NCI-H128 (cell line): ENCODE data around the gene ARHGEF5.

Experiments used
- DNase-seq: peaks from one replicate; lab custom pipeline; 2025; ENCODE audit not compliant: unreplicated experiment; lab: John Stamatoyannopoulos, UW

Gene ARHGEF5

DNA sequence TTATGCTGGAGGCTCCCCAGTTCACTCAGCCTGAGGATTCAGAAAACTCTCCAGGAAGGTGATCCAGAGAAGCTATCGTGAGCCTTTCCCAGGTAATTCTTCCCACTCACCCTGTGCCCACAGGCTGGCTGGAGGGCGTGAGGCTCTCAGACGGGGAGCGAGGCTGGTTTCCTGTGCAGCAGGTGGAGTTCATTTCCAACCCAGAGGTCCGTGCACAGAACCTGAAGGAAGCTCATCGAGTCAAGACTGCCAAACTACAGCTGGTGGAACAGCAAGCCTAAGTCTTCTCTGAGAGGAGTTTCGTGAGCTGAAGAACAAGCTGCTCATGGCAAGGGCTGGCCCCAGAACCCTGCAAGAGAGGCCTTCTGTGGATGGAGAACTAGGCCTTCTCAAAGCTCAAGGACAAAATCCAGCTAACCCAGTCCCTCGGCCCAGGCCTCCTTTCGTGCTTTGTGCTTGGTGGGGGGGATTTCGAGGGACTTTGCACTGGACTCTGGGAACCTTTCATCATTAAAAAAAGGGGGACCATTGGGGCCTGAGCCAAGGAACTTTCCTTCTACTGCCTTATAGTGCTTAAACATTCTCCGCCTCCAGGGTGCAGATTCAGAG is 24.7 kb downstream of the ARHGEF5 start:
- DNase-seq: no peak

DNA sequence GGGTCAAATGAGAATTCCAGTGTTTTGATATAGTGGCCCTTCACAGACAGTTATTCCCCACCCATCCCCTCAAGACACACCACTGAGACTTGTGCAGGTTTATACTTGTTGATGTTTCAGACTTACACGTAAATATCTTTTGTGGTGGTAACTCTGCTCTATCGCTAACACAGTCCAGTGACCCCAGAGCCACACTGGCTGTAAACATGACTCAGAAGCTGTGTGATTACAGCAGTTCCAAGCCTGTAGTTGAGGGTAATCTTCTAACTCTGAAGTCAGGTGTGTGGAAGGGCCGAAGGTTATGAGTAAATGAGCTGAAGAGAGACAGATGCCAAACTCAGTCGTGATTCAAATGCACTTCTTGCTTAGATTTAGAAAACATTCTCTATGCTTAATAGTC is 28.9 kb downstream of the ARHGEF5 start:
- no peak for DNase-seq

DNA sequence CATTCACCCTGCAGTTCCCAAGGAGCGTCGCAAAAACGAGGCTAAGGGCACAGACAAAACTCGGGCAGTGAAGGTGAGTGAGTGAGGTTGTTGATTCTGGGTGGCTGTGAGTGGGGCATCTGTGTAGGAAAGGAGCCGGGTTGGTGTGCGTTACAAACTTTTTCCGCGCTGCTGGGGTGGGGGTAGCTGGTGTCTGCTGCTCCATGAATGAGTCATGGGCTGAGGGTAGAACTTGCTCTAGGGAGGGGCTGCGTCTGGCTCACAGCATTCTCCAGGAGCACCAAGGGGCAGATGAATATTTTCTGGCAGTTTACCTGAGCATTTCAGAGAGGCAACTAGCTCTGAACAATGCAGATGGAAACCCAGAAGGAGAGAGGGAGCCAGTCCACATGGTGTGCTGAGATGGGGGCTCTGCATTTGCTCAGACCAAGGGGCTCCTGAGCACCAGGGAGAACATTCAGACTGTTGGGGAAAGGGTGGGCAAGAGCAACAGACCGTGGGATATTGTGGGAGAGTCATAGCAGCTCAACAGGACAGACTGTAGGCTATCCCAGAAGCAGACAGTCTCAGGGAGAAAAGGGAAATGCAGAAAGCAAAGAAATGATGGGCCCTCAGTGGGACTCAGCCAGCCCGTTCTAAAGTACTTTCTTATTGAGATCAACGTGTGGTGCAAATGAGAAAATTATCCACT is 29.5 kb downstream of the ARHGEF5 start:
- DNase-seq: no peak

DNA sequence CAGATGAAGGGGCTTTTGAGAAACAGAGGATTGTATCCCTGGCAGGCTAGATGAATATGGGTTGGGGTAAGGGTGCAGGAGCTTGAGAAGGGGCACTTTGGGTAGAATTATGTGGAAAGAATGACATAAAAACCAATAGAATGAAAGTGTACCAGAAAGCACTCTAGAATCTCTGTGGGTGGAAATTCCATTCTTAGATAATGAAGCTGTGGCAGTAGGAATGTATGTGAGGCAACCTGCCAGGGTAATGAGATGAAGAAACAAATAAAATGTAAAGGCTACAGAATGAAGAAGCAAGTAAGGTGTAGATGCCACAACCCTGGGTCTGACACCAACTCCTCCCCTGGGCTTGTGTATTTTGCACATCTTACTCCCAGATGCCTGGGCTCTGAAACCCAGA is 31.5 kb downstream of the ARHGEF5 start:
- no peak for DNase-seq

DNA sequence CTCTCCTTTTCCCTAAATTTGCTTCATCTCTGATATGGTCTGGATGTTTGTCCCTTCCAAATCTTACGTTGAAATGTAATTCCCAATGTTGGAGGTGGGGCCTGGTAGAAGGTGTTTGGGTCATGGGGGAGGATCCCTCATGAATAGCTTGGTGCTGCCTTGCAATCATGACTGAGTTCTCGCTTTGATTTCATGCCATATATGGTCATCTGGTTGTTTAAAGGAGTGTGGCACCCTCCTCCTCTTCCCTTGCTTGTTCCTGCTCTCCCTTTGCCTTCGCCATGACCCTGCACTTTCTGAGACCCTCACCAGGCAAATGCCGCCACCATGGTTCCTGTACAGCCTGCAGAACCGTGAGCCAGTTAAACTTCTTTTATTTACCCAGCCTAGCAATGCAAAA is 33.7 kb downstream of the ARHGEF5 start:
- no peak for DNase-seq

DNA sequence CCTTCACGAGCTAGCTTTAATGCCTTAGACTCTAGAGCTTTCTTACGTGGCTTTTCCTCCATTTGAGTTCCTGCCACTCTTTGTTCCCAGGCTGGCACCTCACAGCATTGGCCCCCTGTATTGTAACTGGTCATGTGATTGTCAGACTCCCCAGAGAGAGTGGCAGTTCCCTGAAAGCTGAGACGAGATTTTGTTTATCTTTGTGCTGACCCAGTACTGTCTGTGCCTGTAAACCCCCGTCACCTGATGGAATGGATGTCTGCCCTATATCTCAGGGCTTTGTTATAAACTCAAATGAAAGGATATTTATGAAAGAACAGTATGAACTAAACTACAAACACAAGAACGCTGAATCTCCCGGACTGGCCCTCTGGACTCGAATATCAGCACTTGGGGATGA is 35.3 kb downstream of the ARHGEF5 start:
- DNase-seq: no peak

DNA sequence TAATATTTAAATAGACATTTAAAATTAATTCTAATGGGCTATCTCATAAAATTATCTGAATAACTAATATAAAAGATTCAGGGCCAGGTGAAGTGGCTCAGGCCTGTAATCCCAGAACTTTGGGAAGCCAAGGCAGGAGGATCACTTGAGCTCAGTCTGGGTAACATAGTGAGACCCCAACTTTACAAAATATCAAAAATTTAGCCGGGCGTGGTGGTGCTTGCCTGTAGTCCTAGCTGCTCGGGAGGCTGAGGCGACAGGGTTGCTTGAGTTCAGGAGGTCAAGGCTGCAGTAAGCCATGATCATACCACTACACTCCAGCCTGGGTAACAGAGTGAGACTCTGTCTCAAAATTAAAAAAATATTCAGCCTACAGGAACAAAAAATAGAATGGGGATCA is 35.8 kb downstream of the ARHGEF5 start:
- no peak for DNase-seq

DNA sequence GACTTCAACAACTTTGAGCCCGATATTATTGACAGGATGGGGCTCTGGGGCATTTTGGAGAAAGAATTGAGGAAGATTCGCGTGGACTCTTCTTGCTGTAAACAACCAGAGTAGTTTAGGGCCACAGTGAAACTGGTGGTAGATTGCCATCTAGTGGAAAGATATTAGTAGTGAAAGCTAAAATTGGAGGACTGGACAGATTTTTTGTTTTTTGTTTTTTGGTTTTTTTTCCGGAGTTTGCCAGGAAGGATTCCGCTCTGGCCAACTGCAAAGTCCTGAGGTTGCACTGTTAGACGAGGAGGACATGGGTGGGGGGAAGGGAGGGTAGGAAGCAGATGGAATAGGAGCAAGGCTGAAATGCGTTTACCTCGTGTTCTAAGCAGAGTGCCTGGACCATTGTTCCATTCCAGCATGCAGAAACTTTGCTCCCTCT is 36.6 kb downstream of the ARHGEF5 start:
- DNase-seq: no peak

DNA sequence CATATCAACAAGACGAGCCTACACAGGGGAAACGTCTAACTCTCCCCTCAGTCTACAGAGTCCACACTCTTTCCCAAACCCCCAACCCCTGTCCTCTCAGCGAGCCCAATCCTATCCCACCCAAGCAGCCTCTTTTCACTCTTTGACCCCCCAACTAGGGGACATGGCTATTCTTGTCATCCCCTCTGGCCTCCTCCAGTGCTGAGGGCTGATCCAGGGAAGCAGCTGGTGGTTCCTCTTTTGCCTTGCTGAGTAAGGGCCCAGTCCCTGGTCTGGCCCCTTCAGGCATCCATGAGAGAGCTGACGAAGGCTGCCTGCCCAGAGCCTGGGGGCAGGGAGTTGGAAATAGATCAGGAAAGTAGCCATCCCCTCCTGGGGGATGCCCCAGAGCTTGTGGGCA is 41.9 kb downstream of the ARHGEF5 start:
- no peak for DNase-seq

DNA sequence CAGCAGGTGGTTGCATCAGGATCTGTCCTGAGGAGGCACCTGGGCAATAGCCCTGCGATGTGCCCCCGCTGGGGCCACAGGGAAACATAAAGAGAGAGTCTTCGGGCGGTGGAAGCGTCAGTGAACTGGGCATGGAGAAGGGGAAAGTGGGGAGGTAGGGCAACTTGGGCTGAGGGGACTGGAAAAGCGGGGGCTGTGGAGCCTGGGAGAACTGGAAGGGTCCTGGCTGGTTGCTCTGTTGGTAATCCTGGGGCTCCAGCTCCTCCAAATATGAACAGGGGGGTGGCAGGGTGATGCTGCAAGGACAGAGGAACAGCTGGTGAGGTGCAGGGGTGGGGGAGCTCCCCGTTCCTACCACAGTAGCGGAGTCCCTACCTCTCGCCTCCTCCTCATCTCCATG is 43.1 kb downstream of the ARHGEF5 start:
- no peak for DNase-seq

DNA sequence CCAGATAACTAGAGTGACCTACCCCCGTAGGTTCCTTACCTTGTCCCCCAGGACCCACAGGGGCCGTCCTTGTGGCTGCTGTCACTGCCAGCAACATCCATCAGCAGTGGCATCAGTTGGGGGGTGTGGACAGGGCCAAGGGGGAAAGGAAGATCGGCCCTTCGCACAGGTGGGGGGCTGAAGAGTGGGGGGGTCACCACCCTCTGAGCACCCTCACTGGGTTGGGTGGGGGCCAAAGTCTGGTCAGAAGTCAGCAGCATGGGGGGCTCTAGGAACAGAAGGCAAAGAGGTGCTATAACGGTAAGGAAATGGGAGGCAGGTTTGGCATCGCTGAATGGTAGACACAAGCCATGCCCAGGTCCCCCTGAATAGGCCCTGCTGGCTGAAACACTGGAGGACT is 43.7 kb downstream of the ARHGEF5 start:
- no peak for DNase-seq

DNA sequence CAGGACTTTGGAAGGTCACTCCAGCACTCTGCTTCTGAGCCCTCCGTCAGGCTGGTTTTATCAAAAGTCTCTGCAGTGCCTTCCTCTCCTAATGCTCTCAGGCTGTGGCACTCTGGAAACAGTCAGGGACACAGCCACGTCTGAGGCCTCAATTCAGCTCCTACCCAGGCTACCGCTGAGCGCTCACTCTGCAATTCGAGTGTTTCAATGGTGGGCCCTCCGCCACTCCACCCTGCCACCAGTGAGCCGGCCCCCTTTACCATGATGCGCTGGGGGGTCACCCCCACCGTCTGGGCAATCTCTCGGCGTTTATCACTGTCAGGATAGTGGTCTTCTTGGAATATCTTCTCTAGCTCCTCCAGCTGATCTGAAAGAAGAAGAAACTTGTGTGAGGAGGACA is 44.7 kb downstream of the ARHGEF5 start:
- DNase-seq: no peak

DNA sequence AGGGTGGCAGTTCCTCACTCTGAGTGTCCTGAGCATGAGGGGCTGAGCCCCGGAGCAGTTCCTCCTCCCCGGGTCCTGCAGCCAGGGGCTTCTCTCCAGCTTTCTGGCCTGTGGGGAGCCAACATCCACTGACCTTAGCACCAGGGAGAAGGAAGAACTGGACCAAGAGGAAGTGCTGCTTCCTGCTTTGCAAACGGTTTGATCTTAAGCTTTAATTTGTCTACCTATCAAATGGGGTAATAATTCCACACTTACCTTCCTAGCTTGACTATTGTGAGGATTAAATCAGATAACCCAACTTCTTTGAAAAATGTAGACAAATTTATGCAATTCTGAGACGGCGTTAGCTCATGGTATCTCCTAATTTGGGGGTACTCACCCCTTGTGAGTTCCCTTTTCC is 46.3 kb downstream of the ARHGEF5 start:
- no peak for DNase-seq

DNA sequence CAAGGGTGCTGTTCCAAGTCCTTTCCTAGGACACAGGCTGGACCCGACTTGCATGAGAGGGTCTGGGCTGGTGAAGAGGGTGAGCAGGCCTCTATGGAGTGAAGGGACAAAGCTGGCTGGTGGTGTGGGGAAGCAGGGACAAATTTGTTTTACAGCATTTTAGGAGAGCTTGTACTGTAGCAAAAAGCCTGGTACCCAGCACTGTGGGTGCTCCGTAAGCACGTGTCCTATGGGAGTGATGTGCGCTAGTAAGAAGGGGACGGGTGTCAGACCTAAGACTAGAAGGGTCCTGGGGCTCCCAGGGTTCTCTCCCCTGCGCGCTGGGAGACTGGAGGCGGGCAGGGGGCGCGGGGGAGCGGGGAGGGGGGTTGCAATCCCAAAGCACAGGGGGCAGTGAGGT is 47.9 kb downstream of the ARHGEF5 start:
- no peak for DNase-seq

DNA sequence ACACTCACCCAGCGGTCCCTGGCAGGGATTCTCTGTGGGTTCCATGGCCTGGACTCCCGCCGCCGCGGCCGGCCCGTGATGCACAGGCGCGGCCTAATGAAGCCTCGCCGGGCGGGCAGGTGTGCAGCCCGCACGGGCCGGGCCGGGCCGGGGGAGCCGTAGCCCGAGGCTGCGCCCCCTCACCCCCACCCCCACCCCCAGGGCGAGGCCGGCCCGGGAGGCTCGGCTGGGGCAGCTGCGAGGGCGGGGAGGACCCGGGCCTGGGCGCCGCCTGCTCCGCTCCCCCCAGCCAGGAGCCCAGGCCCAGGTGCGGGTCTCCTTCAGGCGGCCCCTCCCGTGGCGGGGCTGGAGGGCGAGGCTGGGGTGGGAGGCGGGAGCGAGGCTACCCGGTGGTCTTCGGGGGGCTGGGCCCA is 48.5 kb downstream of the ARHGEF5 start, which contains the start of gene NOBOX:
Gene NOBOX, minus strand, starts transcription at position 45 of the 413 bp plus-strand sequence.
- no peak for DNase-seq

DNA sequence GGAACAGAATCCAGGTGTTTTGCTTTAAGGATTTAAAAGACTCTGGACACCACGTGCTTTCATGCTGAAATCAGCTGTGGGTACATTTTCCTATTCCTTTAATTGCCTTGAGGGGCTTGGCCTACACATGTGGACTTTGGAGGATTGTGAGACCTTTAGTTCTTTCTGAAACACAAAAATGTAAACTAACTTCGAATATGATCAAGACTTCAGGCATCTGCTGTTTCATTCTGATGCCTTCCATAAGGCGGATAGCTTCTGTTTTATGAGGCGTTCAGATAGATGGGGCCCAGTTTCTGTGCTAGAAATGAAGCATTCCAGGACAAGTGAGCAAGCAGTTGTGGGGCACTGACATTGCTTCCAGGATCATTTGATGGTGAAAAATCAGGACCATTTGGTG is 49.7 kb downstream of the ARHGEF5 start:
- no peak for DNase-seq

DNA sequence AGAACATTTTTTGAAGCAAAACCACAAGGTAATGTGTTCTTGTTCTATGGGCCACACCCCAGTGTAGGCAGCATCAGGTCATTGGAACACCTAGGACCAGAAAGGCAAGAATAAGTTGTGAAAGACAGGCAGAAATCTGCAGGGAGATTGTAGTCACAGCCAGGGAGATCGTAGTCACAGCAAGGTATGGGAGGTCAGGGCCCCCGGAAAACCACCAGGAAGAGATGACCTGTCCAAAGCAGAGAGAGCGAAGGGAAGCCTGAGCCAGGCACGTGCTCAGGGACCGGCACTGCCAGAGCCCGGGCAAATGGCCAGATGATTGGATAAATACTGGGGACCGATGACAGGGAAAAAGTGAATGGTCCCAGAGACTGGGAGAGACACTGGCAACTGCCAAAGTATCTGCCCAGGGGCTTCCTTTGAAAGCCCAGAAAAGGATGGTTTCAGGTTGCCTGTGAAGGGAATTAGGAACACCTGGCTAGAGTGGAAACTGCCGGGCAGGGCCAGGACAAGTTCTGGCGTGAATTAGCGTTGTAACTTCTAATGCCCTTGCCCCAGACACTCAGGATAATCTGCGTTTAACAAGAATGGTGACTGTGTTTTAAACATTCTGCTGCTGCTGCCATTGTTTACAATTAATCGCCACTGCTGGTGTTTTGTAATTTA is 52.2 kb downstream of the ARHGEF5 start:
- DNase-seq: no peak

DNA sequence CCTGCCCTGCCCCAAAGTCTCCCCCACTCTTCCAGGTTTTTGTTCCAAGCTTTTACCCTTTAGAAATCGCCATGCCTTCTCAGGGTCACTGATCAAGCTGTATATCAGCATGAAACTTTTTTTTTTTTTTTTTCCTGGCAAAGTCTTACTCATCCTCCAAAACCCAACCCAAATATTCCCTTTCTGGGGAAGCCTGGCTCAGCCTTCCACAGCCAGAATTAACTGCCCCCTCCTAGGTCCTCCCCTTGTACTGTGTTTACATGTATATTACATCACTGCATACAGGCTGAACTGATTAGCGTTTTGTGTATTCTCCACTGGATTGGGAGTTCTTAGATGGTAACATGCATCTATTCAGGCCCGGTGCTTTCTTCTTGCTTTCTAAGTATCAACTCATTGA is 52.9 kb downstream of the ARHGEF5 start:
- no peak for DNase-seq

DNA sequence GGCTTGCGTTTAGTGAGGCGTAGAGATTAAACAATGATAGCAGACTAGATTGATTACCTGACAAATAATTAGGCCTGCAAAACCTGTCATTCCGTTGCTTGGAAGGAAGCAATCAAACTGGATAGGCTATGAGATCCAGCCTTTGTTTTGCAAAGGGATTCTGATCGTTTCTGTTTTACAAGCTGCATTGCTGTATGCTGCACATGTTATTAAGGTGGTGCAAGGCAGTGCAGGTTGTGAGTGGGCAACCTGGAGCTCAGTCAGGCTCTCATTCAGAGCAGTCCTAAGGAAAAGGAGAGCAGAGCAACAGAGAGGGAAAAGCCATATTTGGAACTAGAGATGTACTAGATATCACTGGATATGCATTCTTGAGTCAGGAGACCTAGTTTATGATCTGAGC is 55.2 kb downstream of the ARHGEF5 start:
- no peak for DNase-seq

DNA sequence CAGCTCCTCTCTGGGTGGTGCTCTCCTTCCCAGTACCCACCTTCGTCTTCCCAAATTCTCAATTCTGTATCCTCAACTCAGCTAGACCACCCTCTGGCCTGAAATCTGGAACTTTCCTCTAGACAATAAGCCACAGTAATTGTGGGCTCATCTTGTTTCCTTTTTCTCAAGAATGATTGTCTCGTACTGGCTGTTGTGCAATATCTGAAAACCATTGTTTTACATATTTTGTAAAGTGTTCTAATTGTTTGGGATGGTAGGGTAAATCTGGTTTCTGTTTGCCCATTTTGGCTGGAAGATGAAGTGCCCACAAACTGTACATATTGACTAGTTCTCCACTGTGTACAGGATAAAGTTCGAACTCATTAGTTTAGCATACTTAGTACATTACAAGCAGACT is 59.6 kb downstream of the ARHGEF5 start:
- no peak for DNase-seq

DNA sequence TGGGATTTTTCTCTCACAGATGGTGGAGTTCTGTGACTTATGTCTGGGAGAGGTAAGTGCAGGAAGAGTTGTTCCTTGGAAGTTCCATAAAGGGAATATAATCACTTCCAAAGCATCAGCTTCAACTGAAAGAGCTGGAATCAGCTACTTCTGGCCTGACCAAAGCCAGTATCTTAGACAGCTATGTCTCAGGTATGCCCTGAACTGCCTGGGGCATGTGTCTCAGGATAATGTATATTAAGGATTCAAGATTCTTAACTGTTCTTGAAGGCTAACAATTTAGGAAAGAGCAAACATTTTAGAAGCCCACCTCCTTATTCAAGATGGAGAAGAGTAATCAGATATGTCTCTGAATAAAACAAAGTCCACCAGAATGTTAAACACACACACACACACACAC is 60.7 kb downstream of the ARHGEF5 start:
- no peak for DNase-seq

DNA sequence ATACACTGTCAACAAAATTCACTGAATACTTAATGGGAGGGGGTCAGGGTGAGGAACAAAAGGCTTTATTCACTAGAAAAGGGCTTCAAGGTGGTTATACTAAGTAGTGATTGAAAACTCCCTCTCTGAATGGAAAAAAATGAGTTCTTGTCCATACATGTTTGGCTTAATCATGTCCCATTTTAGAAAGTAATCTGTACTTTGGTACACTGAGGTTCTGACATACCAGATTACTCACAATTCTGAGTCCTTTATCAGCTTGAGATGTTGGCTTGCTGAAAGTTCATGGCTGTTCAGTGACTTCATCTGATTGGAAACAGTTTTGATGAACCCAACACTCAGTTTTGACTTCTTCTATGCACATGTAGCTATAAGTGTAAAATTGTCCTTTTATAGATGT is 61.1 kb downstream of the ARHGEF5 start:
- DNase-seq: no peak
